Kidney epithelial cell (primary cell): ENCODE measurements around the gene HAUS1. TPM values are rescaled to one million over a fixed set of nuclear protein-coding genes. Genes with fewer than 3 reads are reported as not detected.
"Not testable (repeated sequence)": the region's sequence is repeated elsewhere in the genome, so short reads cannot be mapped to it uniquely, and the experiment has no call there.

Experiments
- DNase-seq: peaks from one replicate; pipeline ENCODE4 v3.0.0-alpha.2; 2010; ENCODE audit warnings: low read depth
- H3K27me3 ChIP-seq: 2 replicates; pipeline ENCODE4 v1.6.0; 2011; ENCODE audit warnings: low read length; ENCODE audit not compliant: control insufficient read depth, insufficient read depth
- H3K36me3 ChIP-seq: 2 replicates; pipeline ENCODE4 v1.5.1; 2011; ENCODE audit warnings: low read length; ENCODE audit not compliant: control insufficient read depth, insufficient read depth
- H3K4me3 ChIP-seq: 2 replicates; pipeline ENCODE4 v1.5.1; 2011; ENCODE audit warnings: low read depth, mild to moderate bottlenecking, control low read depth, low read length
- total RNA-seq: library from RNA; depleted of rRNA; stranded (reverse); fragments of >200 nt; gene quantifications from 2 replicates; pipeline ENCODE4 v1.2.3, GENCODE V29; 2015
- TF ChIP-seq, protein P1 (sequence below): IDR thresholded peaks from 2 replicates; pipeline ENCODE4 v1.5.1; 2011; ENCODE audit warnings: mild to moderate bottlenecking, moderate library complexity, low read length, control low read depth, inconsistent platforms; ENCODE audit not compliant: insufficient read depth, poor library complexity, severe bottlenecking

Gene HAUS1
- total RNA-seq, 1 donor from 2014 or later, result 28.8 TPM

DNA sequence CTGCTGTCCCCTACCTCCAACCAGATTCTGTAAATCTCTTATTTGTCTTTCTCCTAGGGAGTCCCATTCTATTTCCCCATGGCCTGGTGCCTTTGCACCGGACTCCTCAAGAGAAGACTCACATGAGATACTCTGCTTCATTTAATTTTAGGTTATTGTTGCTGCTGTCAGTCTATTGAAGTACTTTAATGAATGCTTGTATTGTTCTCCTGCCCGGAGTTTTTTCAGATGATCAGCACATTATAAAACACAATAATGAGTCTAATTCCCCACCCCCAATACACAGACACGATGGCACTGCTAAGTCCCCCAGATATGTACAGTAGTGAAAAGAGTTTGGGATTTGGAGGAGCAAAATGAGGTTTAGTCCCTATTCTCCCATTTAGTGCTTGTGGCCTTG is 58.9 kb downstream of the HAUS1 start:
- TF ChIP-seq, protein P1, sequence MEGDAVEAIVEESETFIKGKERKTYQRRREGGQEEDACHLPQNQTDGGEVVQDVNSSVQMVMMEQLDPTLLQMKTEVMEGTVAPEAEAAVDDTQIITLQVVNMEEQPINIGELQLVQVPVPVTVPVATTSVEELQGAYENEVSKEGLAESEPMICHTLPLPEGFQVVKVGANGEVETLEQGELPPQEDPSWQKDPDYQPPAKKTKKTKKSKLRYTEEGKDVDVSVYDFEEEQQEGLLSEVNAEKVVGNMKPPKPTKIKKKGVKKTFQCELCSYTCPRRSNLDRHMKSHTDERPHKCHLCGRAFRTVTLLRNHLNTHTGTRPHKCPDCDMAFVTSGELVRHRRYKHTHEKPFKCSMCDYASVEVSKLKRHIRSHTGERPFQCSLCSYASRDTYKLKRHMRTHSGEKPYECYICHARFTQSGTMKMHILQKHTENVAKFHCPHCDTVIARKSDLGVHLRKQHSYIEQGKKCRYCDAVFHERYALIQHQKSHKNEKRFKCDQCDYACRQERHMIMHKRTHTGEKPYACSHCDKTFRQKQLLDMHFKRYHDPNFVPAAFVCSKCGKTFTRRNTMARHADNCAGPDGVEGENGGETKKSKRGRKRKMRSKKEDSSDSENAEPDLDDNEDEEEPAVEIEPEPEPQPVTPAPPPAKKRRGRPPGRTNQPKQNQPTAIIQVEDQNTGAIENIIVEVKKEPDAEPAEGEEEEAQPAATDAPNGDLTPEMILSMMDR, result no peak
- no peak for DNase-seq
- no peaks in the 10 kb centered on the region for H3K27me3 ChIP-seq
- H3K36me3 ChIP-seq, result no peaks in the 10 kb centered on the region
- no peak overlapping the region for H3K4me3 ChIP-seq

GRCh38 chr18:46163941-46164499 is 59.8 kb downstream of the HAUS1 start:
- no peak overlapping the region for H3K4me3 ChIP-seq
- TF ChIP-seq, protein P1, result no peak
- DNase-seq, result no peak
- H3K27me3 ChIP-seq, result no peaks in the 10 kb centered on the region
- H3K36me3 ChIP-seq, result no peaks in the 10 kb centered on the region

DNA sequence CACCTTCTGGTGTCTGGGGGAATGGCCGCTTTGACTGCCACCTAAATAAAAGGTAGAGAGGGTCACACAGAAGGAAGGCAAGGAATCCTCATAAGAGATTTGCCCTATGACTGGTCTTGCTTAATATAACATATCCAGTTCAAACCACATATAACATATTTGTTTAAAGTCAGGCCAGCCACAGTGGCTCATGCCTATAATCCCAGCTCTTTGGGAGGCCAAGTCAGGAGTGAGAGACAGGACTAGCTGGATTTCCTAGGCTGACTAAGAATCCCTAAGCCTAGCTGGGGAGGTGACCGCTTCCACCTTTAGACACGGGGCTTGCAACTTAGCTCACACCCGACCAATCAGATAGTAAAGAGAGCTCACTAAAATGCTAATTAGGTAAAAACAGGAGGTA is 60.3 kb downstream of the HAUS1 start:
- H3K36me3 ChIP-seq, H3K27me3 ChIP-seq, H3K4me3 ChIP-seq, DNase-seq: not testable (repeated sequence)

GRCh38 chr18:46164920-46165319 is 60.7 kb downstream of the HAUS1 start:
- no peak for DNase-seq
- H3K36me3 ChIP-seq, result no peaks in the 10 kb centered on the region
- no peaks in the 10 kb centered on the region for H3K27me3 ChIP-seq
- TF ChIP-seq, protein P1, result no peak
- H3K4me3 ChIP-seq, result no peak overlapping the region

GRCh38 chr18:46166261-46166970 is 62.2 kb downstream of the HAUS1 start:
- TF ChIP-seq, protein P1, result no peak
- DNase-seq, result no peak
- no peaks in the 10 kb centered on the region for H3K36me3 ChIP-seq
- no peaks in the 10 kb centered on the region for H3K27me3 ChIP-seq
- H3K4me3 ChIP-seq, result no peak overlapping the region

DNA sequence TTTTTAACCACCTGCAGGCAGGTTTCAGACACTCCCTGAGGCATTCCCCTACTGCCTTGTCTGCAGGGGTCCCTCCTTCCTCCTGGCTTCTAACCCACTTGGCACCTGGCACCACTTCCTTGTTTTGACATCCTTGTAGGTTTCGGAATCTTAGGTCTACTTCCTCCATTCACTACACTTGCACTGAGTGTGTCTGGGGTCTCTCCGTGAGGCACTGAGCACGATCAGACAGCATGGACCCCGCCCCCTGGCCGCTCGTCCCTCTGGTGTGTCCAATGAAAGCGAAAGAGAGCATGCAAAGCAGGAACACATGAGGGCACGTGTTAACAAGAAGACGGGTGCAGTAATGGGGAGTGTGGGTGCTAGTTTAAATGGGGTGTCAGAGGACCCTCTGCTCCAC is 63.8 kb downstream of the HAUS1 start:
- Histone ChIP-seq H3K36me3 (no peaks in the 10 kb centered on the region), H3K4me3 (no peak overlapping the region), H3K27me3 (no peaks in the 10 kb centered on the region)
- no peak for DNase-seq
- TF ChIP-seq, protein P1, result no peak
